HL-60/S4 treated with phorbol 12-myristate 13-acetate at 8.2 ng/mL for 4 days and 3 days (cell line): Measurements from ENCODE around the gene ADAMTS5.

Experiments used
- in situ Hi-C: fragments of 300-500 bp; cut with MboI; formaldehyde crosslinking; loops from 2 replicates; pipeline ENCODE4 v1.15.0; 2022; ENCODE audit warnings: low sequenced_read_pairs

The ADAMTS5 gene

DNA sequence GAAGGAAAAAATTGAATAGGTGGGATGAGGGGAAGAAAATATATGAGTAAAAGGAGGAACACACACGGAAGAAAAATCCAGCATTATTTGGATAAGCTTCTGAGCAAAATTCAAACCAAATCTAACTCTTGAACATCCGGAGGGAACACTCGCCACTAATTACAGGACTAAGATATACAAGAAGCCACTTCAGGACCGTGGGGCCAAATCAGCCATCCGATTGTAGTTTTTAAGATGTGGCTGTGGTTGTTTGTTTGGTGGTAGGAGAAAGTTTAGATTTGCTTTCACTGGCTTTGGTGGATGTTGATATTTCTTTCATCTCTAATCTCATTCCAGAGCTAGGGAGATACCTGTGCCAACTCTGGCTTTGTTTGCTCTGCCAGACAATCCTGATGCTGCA, 78.0 kb downstream of the ADAMTS5 start:
- in situ Hi-C loops, result no loop called here

DNA sequence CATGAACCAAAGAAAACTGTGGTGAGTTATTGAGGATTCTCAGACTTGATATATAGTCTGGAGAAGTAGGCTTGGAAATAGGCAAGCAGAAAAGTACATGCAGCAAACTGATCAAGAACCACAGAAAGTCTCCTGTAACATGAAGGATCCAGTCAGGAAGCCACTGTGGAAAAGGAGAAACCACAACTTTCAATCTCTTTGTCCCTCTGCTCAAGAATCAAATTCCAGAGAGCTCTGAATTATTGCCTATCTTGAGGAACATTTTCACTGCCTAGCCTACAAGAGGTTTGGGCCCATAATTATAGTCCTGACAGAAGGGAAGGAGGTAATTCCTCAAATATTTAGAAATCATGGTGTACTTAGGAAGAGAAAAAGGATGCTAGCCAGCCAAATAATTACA, 78.6 kb downstream of the ADAMTS5 start:
- in situ Hi-C loops, result no loop called here

DNA sequence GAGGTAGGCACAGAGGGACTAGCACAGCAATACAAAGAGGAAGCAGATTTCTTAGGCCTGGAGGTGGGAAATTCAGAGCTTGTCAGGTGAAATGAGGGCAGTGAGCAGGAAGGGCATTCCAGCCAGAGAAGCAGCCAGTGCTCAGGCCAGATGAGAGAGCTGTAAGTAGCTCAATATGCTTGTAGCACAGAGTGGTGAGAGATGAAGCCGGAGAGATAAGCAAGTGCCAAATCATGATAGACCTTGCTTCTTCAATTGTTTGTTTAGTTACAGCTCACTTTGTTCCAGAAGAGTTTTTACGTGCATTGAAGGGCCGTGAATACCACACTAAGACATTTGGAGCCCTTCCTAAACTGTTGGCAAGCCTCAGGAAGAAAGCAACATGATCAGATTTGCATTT, 79.6 kb downstream of the ADAMTS5 start:
- in situ Hi-C loops, result no loop called here

DNA sequence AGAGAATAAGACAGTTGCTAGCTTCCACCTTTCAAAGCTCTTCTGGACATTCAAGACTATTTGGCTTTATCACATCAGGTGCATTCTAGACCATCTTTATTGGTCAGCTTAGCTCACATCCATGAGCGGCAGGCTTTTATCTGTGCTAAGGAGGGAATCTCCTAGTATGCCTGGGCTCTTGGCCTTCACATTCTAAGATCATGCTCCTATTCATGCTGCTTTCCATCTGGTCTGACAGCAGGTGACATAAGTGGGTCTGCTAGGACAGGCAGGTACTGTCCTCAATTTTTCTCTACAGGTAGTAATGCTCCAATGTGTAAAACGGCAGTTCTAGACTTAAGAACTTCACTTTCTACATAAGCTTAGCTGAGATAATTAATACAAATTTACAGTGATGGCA, 82.5 kb downstream of the ADAMTS5 start:
- in situ Hi-C loops, result no loop called here

DNA sequence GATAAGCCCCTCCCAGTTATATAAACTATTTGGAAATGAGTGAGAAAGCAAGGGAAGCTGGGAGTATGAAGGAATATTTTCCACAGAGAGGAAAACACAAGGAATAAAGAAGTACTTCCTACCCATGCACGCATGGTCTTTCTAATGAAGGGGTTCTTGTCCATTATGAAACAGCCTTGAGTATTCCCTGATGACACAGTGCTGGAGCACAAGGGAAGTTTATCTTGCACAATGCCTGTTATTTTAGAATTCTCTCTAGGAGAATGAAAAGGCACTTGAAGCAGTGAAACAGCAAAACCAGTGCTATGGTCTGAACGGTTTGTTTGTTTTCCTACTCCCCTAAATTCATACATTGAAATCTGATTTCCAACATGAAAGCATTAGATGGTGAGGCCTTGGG, 83.1 kb downstream of the ADAMTS5 start:
- in situ Hi-C loops, result no loop called here

DNA sequence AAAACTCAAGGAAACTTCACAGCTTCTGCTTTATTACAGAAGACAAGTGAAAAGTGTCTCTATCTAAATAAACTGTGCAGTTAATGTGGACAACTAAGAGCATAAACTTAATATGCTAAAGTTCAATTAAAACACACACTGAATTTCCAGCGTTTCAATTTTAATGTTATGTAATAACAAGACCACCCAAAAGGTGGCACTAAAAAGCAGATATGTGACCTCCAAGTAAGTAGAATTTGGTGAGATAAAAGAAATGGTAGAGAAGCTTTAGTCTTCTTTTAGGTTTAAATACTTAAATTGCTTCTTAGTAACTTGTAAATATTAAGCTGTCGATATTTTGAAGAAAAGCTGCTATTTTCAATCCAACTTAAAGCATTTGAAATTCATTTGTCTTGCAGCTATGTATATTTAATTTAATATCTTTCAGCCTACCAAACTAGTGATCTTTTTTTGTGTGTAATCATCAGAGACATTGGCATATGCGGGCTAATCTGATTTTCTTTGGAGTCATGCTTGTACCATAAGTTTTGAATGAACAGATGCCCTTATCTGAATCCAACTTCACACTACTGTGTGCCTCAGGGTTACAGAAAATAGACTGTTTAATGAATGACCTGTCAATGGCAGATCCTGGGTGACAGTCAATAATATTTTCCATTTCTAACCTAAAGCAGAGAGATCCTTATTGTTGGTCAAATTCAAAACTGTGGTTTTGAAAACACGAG, 85.2 kb downstream of the ADAMTS5 start:
- in situ Hi-C loops, result no loop called here

DNA sequence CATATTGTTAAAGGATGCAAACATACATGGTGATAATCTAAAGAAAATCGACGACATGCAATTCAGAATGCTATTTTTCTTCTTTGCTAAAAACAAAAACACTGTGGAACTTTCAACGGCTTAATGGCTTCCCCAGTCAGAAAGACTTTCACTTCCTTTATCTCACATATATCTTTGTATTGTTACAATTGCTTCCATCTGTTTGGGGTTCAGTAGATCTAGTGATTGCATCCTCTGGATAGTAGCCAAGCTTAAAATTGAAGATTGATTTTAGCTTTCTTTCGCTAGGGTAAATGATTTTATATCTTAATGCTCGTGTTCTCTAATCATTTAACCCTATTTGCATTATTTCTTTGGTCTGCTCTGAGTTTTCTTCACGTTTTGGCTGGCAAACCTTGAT, 89.9 kb downstream of the ADAMTS5 start:
- in situ Hi-C loops, result no loop called here

DNA sequence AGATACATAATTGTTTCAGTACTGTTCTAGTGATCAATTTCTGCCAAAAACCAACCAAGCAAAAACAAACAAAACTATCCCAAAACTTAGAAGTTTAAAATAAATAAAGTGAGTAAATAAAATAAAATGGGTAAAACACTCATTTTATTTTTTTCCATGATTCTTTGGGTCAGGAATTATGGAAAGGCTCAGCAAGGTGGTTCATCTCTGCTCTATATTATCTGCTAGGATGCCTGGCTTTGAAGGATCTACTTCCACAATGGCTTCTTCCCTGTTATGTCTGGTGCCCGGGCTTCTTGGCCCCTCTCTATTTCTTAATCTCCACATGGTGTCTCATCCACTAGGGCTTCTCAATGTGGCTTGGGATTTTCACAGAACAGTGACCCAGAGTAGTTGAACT, 92.5 kb downstream of the ADAMTS5 start:
- in situ Hi-C loops, result no loop called here
